Activated CD8-positive, alpha-beta T cell treated with anti-CD3 and anti-CD28 coated beads for 36 hours (primary cell): ENCODE measurements around the gene GRHL1. TPM values are rescaled to one million over a fixed set of nuclear protein-coding genes. Genes with fewer than 3 reads are reported as not detected.

ENCODE experiments used
- ATAC-seq: fragments of 200-7000 bp; cut with Tn5 transposase; one replicate; pipeline ENCODE4 v1.10.0; 2021; ENCODE audit warnings: mild to moderate bottlenecking, moderate library complexity
- CTCF ChIA-PET: fragments of 350-600 bp; sonication (Branson Sonifier 250); formaldehyde crosslinking; loops from one replicate; lab custom pipeline; 2021; ENCODE audit warnings: antibody characterized with exemption; lab: Charles Lee
- POLR2A ChIA-PET: fragments of 350-600 bp; sonication (Branson Sonifier 250); formaldehyde crosslinking; loops from one replicate; lab custom pipeline; 2021; ENCODE audit warnings: antibody characterized with exemption; lab: Charles Lee
- DNase-seq: peaks from one replicate; pipeline ENCODE4 v3.0.0-alpha.2; 2020
- H3K27ac Mint-ChIP-seq: one replicate; pipeline ENCODE4 v1.8.0; 2021; ENCODE audit warnings: mild to moderate bottlenecking, mixed read lengths
- H3K27me3 Mint-ChIP-seq: one replicate; pipeline ENCODE4 v1.8.0; 2021; ENCODE audit warnings: mixed read lengths
- H3K36me3 Mint-ChIP-seq: one replicate; pipeline ENCODE4 v1.8.0; 2021; ENCODE audit warnings: low read depth, mixed read lengths
- H3K4me1 Mint-ChIP-seq: one replicate; pipeline ENCODE4 v1.8.0; 2021; ENCODE audit warnings: low read depth, mixed read lengths
- H3K4me3 Mint-ChIP-seq: one replicate; pipeline ENCODE4 v1.8.0; 2021; ENCODE audit warnings: mild to moderate bottlenecking, moderate library complexity, mixed read lengths
- H3K9me3 Mint-ChIP-seq: one replicate; pipeline ENCODE4 v1.8.0; 2021; ENCODE audit warnings: mixed read lengths
- CTCF ChIP-seq: fragments of 200-600 bp; IDR thresholded peaks from one replicate; pipeline ENCODE4 v1.8.0; 2022; ENCODE audit warnings: antibody characterized with exemption, mild to moderate bottlenecking
- intact Hi-C: fragments of 100-400 bp; cut with micrococcal nuclease; formaldehyde crosslinking; loops from one replicate; pipeline ENCODE4 v1.10.0; 2022
- total RNA-seq, 2 experiments: library from RNA; stranded (reverse); gene quantifications; one replicate each; pipeline ENCODE4 v1.2.3, GENCODE V29; 2021

Gene GRHL1
- total RNA-seq, 2 experiments from 2014 or later: 0.20 to 0.25 TPM

DNA sequence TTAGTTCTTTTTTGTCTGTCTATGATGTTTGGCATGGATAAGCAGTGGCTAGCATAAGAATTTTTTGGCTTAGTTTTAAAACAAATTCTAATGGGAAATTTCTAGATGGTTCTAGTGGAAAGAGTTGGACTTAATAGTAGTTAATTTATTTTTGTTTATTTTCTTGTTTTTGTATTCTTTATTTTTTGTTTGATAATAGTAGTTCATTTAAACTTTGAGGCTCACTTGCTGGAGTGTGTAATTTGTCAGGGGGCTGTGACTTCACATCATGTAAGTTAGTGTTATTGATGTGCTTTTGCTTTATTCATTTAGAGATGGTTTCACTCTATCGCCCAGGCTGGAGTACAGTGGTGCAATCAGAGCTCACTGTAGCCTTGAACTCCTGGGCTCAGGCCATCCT lies 48.2 kb downstream of the GRHL1 start:
- no peak for ATAC-seq
- H3K36me3 Mint-ChIP-seq: no peaks in the 10 kb centered on the region

GRCh38 chr2:10000541-10000940 lies 49.0 kb downstream of the GRHL1 start:
- ChIA-PET POLR2A (no interaction called here), CTCF (interaction anchor here (0.9 to 1.8 kb wide), 2 partner anchors 16 to 72 kb away, joined by 3 to 7 read pairs; no protein-coding TSS in a partner anchor)
- ATAC-seq (no peak), DNase-seq (no peak)
- Mint-ChIP-seq H3K36me3 (no peaks in the 10 kb centered on the region), H3K27me3 (peaks cover 2% of the 10 kb centered on the region), H3K4me1 (no peaks in the 10 kb centered on the region), H3K27ac (no peak overlapping the region), H3K9me3 (no peaks in the 10 kb centered on the region), H3K4me3 (no peak overlapping the region)
- intact Hi-C loops: no loop called here
- no peak for TF ChIP-seq CTCF

More for the DNA sequence above, 48.2 kb downstream of the GRHL1 start:
- ChIA-PET POLR2A (no interaction called here), CTCF (no interaction called here)
- Mint-ChIP-seq H3K27me3 (no peaks in the 10 kb centered on the region), H3K4me1 (no peaks in the 10 kb centered on the region), H3K9me3 (no peaks in the 10 kb centered on the region), H3K4me3 (no peak overlapping the region), H3K27ac (no peak overlapping the region)
- TF ChIP-seq CTCF: no peak
- DNase-seq: no peak
- intact Hi-C loops: no loop called here

- Mint-ChIP-seq H3K4me3 (no peak overlapping the region), H3K27me3 (peaks cover 8% of the 10 kb centered on the region), H3K9me3 (no peaks in the 10 kb centered on the region), H3K36me3 (no peaks in the 10 kb centered on the region), H3K27ac (no peak overlapping the region), H3K4me1 (no peaks in the 10 kb centered on the region)
- no peak for TF ChIP-seq CTCF
- intact Hi-C loops: no loop called here
- ATAC-seq: no peak
- ChIA-PET POLR2A (no interaction called here), CTCF (interaction anchor here (1.8 kb wide), 1 partner anchor 17 kb away, joined by 7 read pairs; no protein-coding TSS in a partner anchor)
- no peak for DNase-seq
Measured at GRCh38 chr2:10001586-10001985, 50.1 kb downstream of the GRHL1 start.

GRCh38 chr2:10002109-10002508 lies 50.6 kb downstream of the GRHL1 start:
- Mint-ChIP-seq H3K4me1 (no peaks in the 10 kb centered on the region), H3K27me3 (peaks cover 8% of the 10 kb centered on the region), H3K36me3 (no peaks in the 10 kb centered on the region), H3K9me3 (no peaks in the 10 kb centered on the region), H3K27ac (no peak overlapping the region), H3K4me3 (no peak overlapping the region)
- no peak for TF ChIP-seq CTCF
- no peak for DNase-seq
- ChIA-PET POLR2A (no interaction called here), CTCF (interaction anchor here (3.5 kb wide), 1 partner anchor 18 kb away, joined by 16 read pairs; no protein-coding TSS in a partner anchor)
- intact Hi-C loops: no loop called here
- ATAC-seq: no peak

DNA sequence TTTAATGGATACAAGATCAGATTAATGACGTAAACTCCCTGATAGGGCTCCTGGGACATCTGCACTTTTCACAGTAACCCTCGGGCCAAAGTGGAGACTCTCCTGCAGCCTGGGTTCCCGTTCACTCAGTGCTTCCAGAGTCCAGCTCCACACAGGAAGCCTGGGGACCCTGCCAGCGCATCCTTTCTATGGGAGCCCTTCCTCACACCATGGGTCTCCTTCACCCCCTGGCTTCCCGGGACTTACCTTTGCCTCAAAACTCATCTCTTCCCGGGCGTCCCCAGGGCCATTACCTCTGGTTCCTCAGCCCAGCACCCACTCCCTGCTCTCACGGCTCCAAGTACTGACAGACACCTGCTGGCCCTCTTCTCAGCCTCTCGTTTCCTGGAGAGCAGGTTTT lies 51.2 kb downstream of the GRHL1 start:
- Mint-ChIP-seq H3K27ac (no peak overlapping the region), H3K36me3 (no peaks in the 10 kb centered on the region), H3K4me1 (no peaks in the 10 kb centered on the region), H3K9me3 (no peaks in the 10 kb centered on the region), H3K27me3 (peaks cover 8% of the 10 kb centered on the region), H3K4me3 (no peak overlapping the region)
- no peak for TF ChIP-seq CTCF
- ATAC-seq (no peak), DNase-seq (no peak)
- ChIA-PET CTCF (interaction anchor here (3.5 kb wide), 1 partner anchor 18 kb away, joined by 16 read pairs; no protein-coding TSS in a partner anchor), POLR2A (interaction anchor here (0.7 kb wide), 1 partner anchor 9 kb away, joined by 3 read pairs; no protein-coding TSS in a partner anchor)
- intact Hi-C loops: no loop called here
